Stomach smooth muscle (tissue), 2 donors: ENCODE results near the gene CTNND2.

Source experiments
- H3K27ac ChIP-seq: one replicate; pipeline ENCODE4 v1.7.0; 2013; ENCODE audit warnings: mild to moderate bottlenecking, low read length, inconsistent platforms
- H3K27me3 ChIP-seq, 2 donors: one replicate each; pipeline ENCODE4 v1.7.0; 2013; ENCODE audit warnings: low read length in 2 of 2; ENCODE audit not compliant: insufficient read depth in 2 of 2, control insufficient read depth in 1 of 2
- H3K36me3 ChIP-seq, 2 donors: one replicate each; pipeline ENCODE4 v1.7.0; 2013; ENCODE audit warnings: low read length in 2 of 2; ENCODE audit not compliant: control insufficient read depth in 2 of 2, insufficient read depth in 2 of 2
- H3K4me1 ChIP-seq: one replicate; pipeline ENCODE4 v1.7.0; 2013; ENCODE audit warnings: low read length; ENCODE audit not compliant: control insufficient read depth, insufficient read depth
- H3K4me3 ChIP-seq, 2 donors: one replicate each; pipeline ENCODE4 v1.7.0; 2013; ENCODE audit warnings: low read length in 2 of 2
- H3K9ac ChIP-seq, 2 donors: one replicate each; pipeline ENCODE4 v1.7.0; 2013; ENCODE audit warnings: low read length in 2 of 2, mild to moderate bottlenecking in 1 of 2
- H3K9me3 ChIP-seq, 2 donors: one replicate each; pipeline ENCODE4 v1.7.0; 2013; ENCODE audit warnings: low read length in 2 of 2; ENCODE audit not compliant: control insufficient read depth in 2 of 2
- donor health status: healthy.
- donor health status: Pancreatic carcinoma.

The CTNND2 gene

GRCh38 chr5:10949856-10950630 is 954.2 kb downstream of the CTNND2 start:
- no peak overlapping the region for H3K4me3 ChIP-seq
- no peak overlapping the region for H3K27ac ChIP-seq
- H3K36me3 ChIP-seq = no peaks in the 10 kb centered on the region
- no peaks in the 10 kb centered on the region for H3K4me1 ChIP-seq
- no peaks in the 10 kb centered on the region for H3K9me3 ChIP-seq
- H3K9ac ChIP-seq = no peak overlapping the region
- no peaks in the 10 kb centered on the region for H3K27me3 ChIP-seq

- Histone ChIP-seq H3K9me3 (no peaks in the 10 kb centered on the region), H3K27ac (no peak overlapping the region), H3K9ac (no peak overlapping the region), H3K36me3 (no peaks in the 10 kb centered on the region), H3K4me3 (no peak overlapping the region), H3K27me3 (no peaks in the 10 kb centered on the region), H3K4me1 (no peaks in the 10 kb centered on the region)
These were observed 958.2 kb downstream of the CTNND2 start for GRCh38 chr5:10946050-10946449.

- H3K9ac ChIP-seq = no peak overlapping the region
- no peaks in the 10 kb centered on the region for H3K27me3 ChIP-seq
- no peaks in the 10 kb centered on the region for H3K4me1 ChIP-seq
- H3K27ac ChIP-seq = no peak overlapping the region
- H3K9me3 ChIP-seq = no peaks in the 10 kb centered on the region
- H3K4me3 ChIP-seq = no peak overlapping the region
- H3K36me3 ChIP-seq = no peaks in the 10 kb centered on the region
These were observed 962.3 kb downstream of the CTNND2 start for GRCh38 chr5:10941900-10942299.

- no peaks in the 10 kb centered on the region for H3K36me3 ChIP-seq
These were observed 968.0 kb downstream of the CTNND2 start for GRCh38 chr5:10936081-10936855.

GRCh38 chr5:10935536-10935935 is 968.7 kb downstream of the CTNND2 start:
- Histone ChIP-seq H3K4me1 (no peaks in the 10 kb centered on the region), H3K9me3 (peaks cover 0 to 2% of the 10 kb centered on the region in 2 donors), H3K27ac (no peak overlapping the region), H3K36me3 (no peaks in the 10 kb centered on the region), H3K27me3 (no peaks in the 10 kb centered on the region), H3K4me3 (no peak overlapping the region), H3K9ac (no peak overlapping the region)

More at GRCh38 chr5:10936081-10936855, 968.0 kb downstream of the CTNND2 start:
- H3K4me1 ChIP-seq = no peaks in the 10 kb centered on the region
- H3K27me3 ChIP-seq = no peaks in the 10 kb centered on the region
- H3K9me3 ChIP-seq = no peaks in the 10 kb centered on the region
- H3K4me3 ChIP-seq = no peak overlapping the region
- H3K9ac ChIP-seq = no peak overlapping the region
- H3K27ac ChIP-seq = no peak overlapping the region

- Histone ChIP-seq H3K9ac (no peak overlapping the region), H3K27ac (no peak overlapping the region), H3K27me3 (no peaks in the 10 kb centered on the region), H3K4me1 (no peaks in the 10 kb centered on the region), H3K9me3 (peaks cover 0 to 2% of the 10 kb centered on the region in 2 donors), H3K4me3 (no peak overlapping the region), H3K36me3 (no peaks in the 10 kb centered on the region)
These were observed 969.4 kb downstream of the CTNND2 start for GRCh38 chr5:10934783-10935355.

- Histone ChIP-seq H3K9me3 (peaks cover 0 to 2% of the 10 kb centered on the region in 2 donors), H3K4me1 (no peaks in the 10 kb centered on the region), H3K27ac (no peak overlapping the region), H3K9ac (no peak overlapping the region), H3K4me3 (no peak overlapping the region), H3K27me3 (no peaks in the 10 kb centered on the region), H3K36me3 (no peaks in the 10 kb centered on the region)
These were observed 971.1 kb downstream of the CTNND2 start for GRCh38 chr5:10933121-10933520.

GRCh38 chr5:10932426-10932825 is 971.8 kb downstream of the CTNND2 start:
- Histone ChIP-seq H3K4me1 (no peaks in the 10 kb centered on the region), H3K27me3 (no peaks in the 10 kb centered on the region), H3K4me3 (no peak overlapping the region), H3K27ac (no peak overlapping the region), H3K9ac (no peak overlapping the region), H3K9me3 (peaks cover 0 to 2% of the 10 kb centered on the region in 2 donors), H3K36me3 (no peaks in the 10 kb centered on the region)

- no peak overlapping the region for H3K9ac ChIP-seq
- H3K27ac ChIP-seq = no peak overlapping the region
- no peak overlapping the region for H3K4me3 ChIP-seq
- H3K9me3 ChIP-seq = peaks cover 0 to 2% of the 10 kb centered on the region in 2 donors
- H3K27me3 ChIP-seq = peaks cover 0 to 3% of the 10 kb centered on the region in 2 donors
- H3K36me3 ChIP-seq = no peaks in the 10 kb centered on the region
- H3K4me1 ChIP-seq = no peaks in the 10 kb centered on the region
These were observed 976.6 kb downstream of the CTNND2 start for GRCh38 chr5:10927608-10928007.

- no peaks in the 10 kb centered on the region for H3K4me1 ChIP-seq
- no peaks in the 10 kb centered on the region for H3K9me3 ChIP-seq
- no peak overlapping the region for H3K27ac ChIP-seq
- H3K36me3 ChIP-seq = no peaks in the 10 kb centered on the region
- H3K27me3 ChIP-seq = peaks cover 0 to 3% of the 10 kb centered on the region in 2 donors
- H3K4me3 ChIP-seq = no peak overlapping the region
- H3K9ac ChIP-seq = no peak overlapping the region
These were observed 980.9 kb downstream of the CTNND2 start for GRCh38 chr5:10923310-10923709.
